Spleen (tissue), 7 donors: ENCODE results near the gene PGLYRP4.

ENCODE experiments used
- CTCF ChIP-seq, 11 experiments: fragments of 200-600 bp in 7 of 11; fragments of 450-650 bp in 4 of 11; sonication (generic) in 4 of 11; IDR thresholded peaks in 8 of 11; conservative IDR thresholded peaks in 3 of 11; 1 replicate in 7 of 11; 2 replicates in 4 of 11; pipeline versions ENCODE4 v1.4.0 to v1.8.0; 2016 to 2021; ENCODE audit warnings: antibody characterized with exemption in 11 of 11, inconsistent platforms in 4 of 11, mild to moderate bottlenecking in 1 of 11
- POLR2A ChIP-seq, 3 donors: fragments of 450-650 bp; IDR thresholded peaks; one replicate each; pipeline ENCODE4 v1.5.1; 2017; ENCODE audit warnings: antibody characterized with exemption in 3 of 3, mild to moderate bottlenecking in 1 of 3
- POLR2AphosphoS5 ChIP-seq, 3 donors: sonication (generic); formaldehyde crosslinking; IDR thresholded peaks; one replicate each; pipeline ENCODE4 v1.5.1; 2017; ENCODE audit warnings: antibody characterized with exemption in 3 of 3
- donor health status: DM: no; HTN: no; CAD: no; lungs with moderate emphysema.
- donor health status: DM: no; HTN: no; CAD: no.
- donor health status: DM: no; HTN: no; CAD: no.

GRCh38 chr1:153366261-153366660 is 17.6 kb upstream of the PGLYRP4 start:
- no peak for TF ChIP-seq CTCF (IDR thresholded peaks at IDR 0.05 in 8 of 11, conservative IDR thresholded peaks at IDR 0.05 in 3 of 11)
- no peak for TF ChIP-seq POLR2AphosphoS5 (IDR thresholded peaks at IDR 0.05)
- no peak for TF ChIP-seq POLR2A (IDR thresholded peaks at IDR 0.05)
